GM12878 (cell line): ENCODE measurements around the gene TLR5. TPM values are rescaled to one million over a fixed set of nuclear protein-coding genes. Genes with fewer than 3 reads are reported as not detected.

Experiments used
- CREB1 ChIP-seq: IDR thresholded peaks from 2 replicates; pipeline ENCODE4 v1.6.1; 2012; ENCODE audit warnings: low read depth, mild to moderate bottlenecking, inconsistent platforms
- CTCF ChIP-seq, 3 experiments: IDR thresholded peaks in 2 of 3; conservative IDR thresholded peaks in 1 of 3; 2 replicates each; pipeline ENCODE4 v1.5.1; 2011; ENCODE audit warnings: low read depth in 3 of 3, low read length in 3 of 3, mild to moderate bottlenecking in 3 of 3, control low read depth in 2 of 3, moderate library complexity in 2 of 3, inconsistent platforms in 1 of 3, mixed read lengths in 1 of 3; ENCODE audit not compliant: control insufficient read depth in 2 of 3, insufficient read depth in 1 of 3; ENCODE audit errors: extremely low read depth in 1 of 3
- DPF2 ChIP-seq: fragments of 450-650 bp; IDR thresholded peaks from 2 replicates; pipeline ENCODE4 v1.6.1; 2017; ENCODE audit warnings: mild to moderate bottlenecking
- HDAC6 ChIP-seq: fragments of 200-600 bp; sonication (generic); IDR thresholded peaks from one replicate; pipeline ENCODE4 v1.8.0; 2017; ENCODE audit warnings: antibody characterized with exemption; ENCODE audit not compliant: unreplicated experiment
- IKZF1 ChIP-seq: fragments of 450-650 bp; conservative IDR thresholded peaks from 2 replicates; pipeline ENCODE4 v1.6.1; 2017; ENCODE audit warnings: antibody characterized with exemption, mild to moderate bottlenecking
- IRF3 ChIP-seq: fragments of 450-650 bp; IDR thresholded peaks from 2 replicates; pipeline ENCODE4 v1.6.1; 2014; ENCODE audit warnings: mild to moderate bottlenecking
- IRF4 ChIP-seq: IDR thresholded peaks from 2 replicates; pipeline ENCODE4 v1.6.1; 2011; ENCODE audit warnings: low read depth, low read length
- KAT2A ChIP-seq: conservative IDR thresholded peaks from 2 replicates; pipeline ENCODE4 v1.6.1; 2011; ENCODE audit warnings: low read depth, low read length; ENCODE audit not compliant: control insufficient read depth
- LARP7 ChIP-seq: fragments of 450-650 bp; IDR thresholded peaks from 2 replicates; pipeline ENCODE4 v1.6.1; 2017; ENCODE audit warnings: mild to moderate bottlenecking
- MAX ChIP-seq: IDR thresholded peaks from 2 replicates; pipeline ENCODE4 v1.6.1; 2012; ENCODE audit warnings: low read depth, low read length, improper control_type of control experiment
- MXI1 ChIP-seq: fragments of 150-350 bp; IDR thresholded peaks from 2 replicates; pipeline ENCODE4 v1.6.1; 2011; ENCODE audit warnings: low read depth, mild to moderate bottlenecking, inconsistent platforms, low read length, improper control_type of control experiment
- NBN ChIP-seq: fragments of 450-650 bp; IDR thresholded peaks from 2 replicates; pipeline ENCODE4 v1.6.1; 2016
- NR2F1 ChIP-seq: fragments of 450-650 bp; conservative IDR thresholded peaks from 2 replicates; pipeline ENCODE4 v1.6.1; 2017; ENCODE audit warnings: mild to moderate bottlenecking
- RELA ChIP-seq: fragments of 450-650 bp; IDR thresholded peaks from 2 replicates; pipeline ENCODE4 v1.8.0; 2014; ENCODE audit warnings: borderline replicate concordance; ENCODE audit not compliant: partially characterized antibody
- RUNX3 ChIP-seq: IDR thresholded peaks from 2 replicates; pipeline ENCODE4 v1.6.1; 2012; ENCODE audit warnings: low read length, inconsistent platforms
- SMAD5 ChIP-seq: IDR thresholded peaks from 2 replicates; pipeline ENCODE4 v1.6.1; 2016; ENCODE audit warnings: antibody characterized with exemption, low read depth
- SREBF2 ChIP-seq: IDR thresholded peaks from 2 replicates; pipeline ENCODE4 v1.6.1; 2012; ENCODE audit warnings: mild to moderate bottlenecking, low read length
- SRF ChIP-seq, 2 experiments: IDR thresholded peaks; 2 replicates each; pipeline ENCODE4 v1.6.1; 2011; ENCODE audit warnings: low read depth in 2 of 2, low read length in 2 of 2, mild to moderate bottlenecking in 1 of 2, moderate library complexity in 1 of 2
- STAT1 ChIP-seq: fragments of 450-650 bp; conservative IDR thresholded peaks from 2 replicates; pipeline ENCODE4 v1.6.1; 2014; ENCODE audit warnings: antibody characterized with exemption, mild to moderate bottlenecking
- YY1 ChIP-seq: IDR thresholded peaks from 2 replicates; pipeline ENCODE4 v1.6.1; 2011; ENCODE audit warnings: low read depth, mild to moderate bottlenecking, low read length
- ZNF207 ChIP-seq: fragments of 450-650 bp; IDR thresholded peaks from 2 replicates; pipeline ENCODE4 v1.6.1; 2014; ENCODE audit warnings: antibody characterized with exemption, mild to moderate bottlenecking, borderline replicate concordance
- ZNF24 ChIP-seq: fragments of 450-650 bp; IDR thresholded peaks from 2 replicates; pipeline ENCODE4 v1.6.1; 2017; ENCODE audit warnings: antibody characterized with exemption, mild to moderate bottlenecking
- ZNF687 ChIP-seq: fragments of 450-650 bp; IDR thresholded peaks from 2 replicates; pipeline ENCODE4 v1.6.1; 2017; ENCODE audit warnings: mild to moderate bottlenecking, moderate library complexity
- polyA plus RNA-seq, 11 experiments: library from polyadenylated mRNA; depleted of rRNA in 4 of 11; unstranded in 6 of 11; stranded (reverse) in 5 of 11; fragments of >200 nt; fragmentation: Nextera tagmentation in 4 of 11; fragmentation: Illumina TruSeq in 1 of 11; extraction: Ambion mirVana in 4 of 11; extraction: Trizol in 1 of 11; gene quantifications; 1 replicate in 1 of 11; 2 replicates in 10 of 11; pipeline versions ENCODE4 v1.2.1 to v1.2.3, GENCODE V29; 2011 to 2016; ENCODE audit warnings: inconsistent platforms in 2 of 11, missing spikeins in 2 of 11, low read depth in 1 of 11
- total RNA-seq, 4 experiments: library from RNA; depleted of rRNA in 3 of 4; stranded (reverse); fragments of >200 nt in 3 of 4; fragmentation: Illumina TruSeq in 1 of 4; extraction: Trizol in 1 of 4; gene quantifications; 2 replicates each; pipeline versions ENCODE4 v1.2.1 to v1.2.3, GENCODE V29; 2013 to 2021

TLR5 gene
- total and polyA plus RNA-seq, 10 of the 15 experiments (the other 5 are each of a cell fraction or from before 2014, with no cell fraction given), result 0.34 to 5.3 (median 0.79) TPM

GRCh38 chr1:223081181-223081994 lies 61.7 kb downstream of the TLR5 start (continued):
- no peak for TF ChIP-seq HDAC6
- TF ChIP-seq IRF4, result no peak
- TF ChIP-seq CREB1, result peak; percentile 23; the same call in 1 of the 2 replicates
- no peak for TF ChIP-seq SRF (IDR thresholded peaks at IDR 0.05; ENCODE audit: low read depth in 2 of 2, low read length in 2 of 2)
- no peak for TF ChIP-seq ZNF24
- peak; percentile 76 to 94 (median 93); a peak in 5 of 6 replicates for TF ChIP-seq CTCF (IDR thresholded peaks at IDR 0.05 in 2 of 3, conservative IDR thresholded peaks at IDR 0.05 in 1 of 3; ENCODE audit: control insufficient read depth in 2 of 3, extremely low read depth in 1 of 3, insufficient read depth in 1 of 3, low read depth in 3 of 3, low read length in 3 of 3)
- TF ChIP-seq DPF2, result 0 out of 2 replicates have a peak, but pooled peaks have one; percentile 28
- 0 out of 2 replicates have a peak, but pooled peaks have one; percentile 23 for TF ChIP-seq NBN
- peak; percentile 62 for TF ChIP-seq RUNX3
- no peak for TF ChIP-seq KAT2A
- no peak for TF ChIP-seq MXI1
- TF ChIP-seq ZNF207, result 0 out of 2 replicates have a peak, but pooled peaks have one; percentile 37
- TF ChIP-seq RELA, result no peak
- TF ChIP-seq NR2F1, result peak; percentile 35; the same call in 1 of the 2 replicates
- 0 out of 2 replicates have a peak, but pooled peaks have one; percentile 51 for TF ChIP-seq LARP7
- no peak for TF ChIP-seq IRF3
- peak; percentile 83 for TF ChIP-seq IKZF1
- TF ChIP-seq ZNF687, result no peak
- TF ChIP-seq SMAD5, result no peak
- no peak for TF ChIP-seq SREBF2
- TF ChIP-seq MAX, result no peak
- 0 out of 2 replicates have a peak, but pooled peaks have one; percentile 33 for TF ChIP-seq STAT1
- peak; percentile 55; the same call in 1 of the 2 replicates for TF ChIP-seq YY1
